Activated B cell treated with CpG ODN at 0.5 μM for 24 hours (primary cell): ENCODE results near the gene CTTNBP2NL. TPM values are rescaled to one million over a fixed set of nuclear protein-coding genes. Genes with fewer than 3 reads are reported as not detected.
"Not testable (repeated sequence)": the region's sequence is repeated elsewhere in the genome, so short reads cannot be mapped to it uniquely, and the experiment has no call there.

Experiments used
- ATAC-seq: fragments of 200-7000 bp; cut with Tn5 transposase; one replicate; pipeline ENCODE4 v1.10.0; 2021; ENCODE audit warnings: low read depth, mild to moderate bottlenecking, moderate library complexity
- CTCF ChIA-PET: fragments of 350-600 bp; sonication (Branson Sonifier 250); formaldehyde crosslinking; loops from one replicate; lab custom pipeline; 2021; ENCODE audit warnings: antibody characterized with exemption; lab: Charles Lee
- POLR2A ChIA-PET: fragments of 350-600 bp; sonication (Branson Sonifier 250); formaldehyde crosslinking; loops from one replicate; lab custom pipeline; 2021; ENCODE audit warnings: antibody characterized with exemption; lab: Charles Lee
- DNase-seq: peaks from one replicate; pipeline ENCODE4 v3.0.0; 2022
- H3K27ac Mint-ChIP-seq: one replicate; pipeline ENCODE4 v1.8.0; 2020; ENCODE audit warnings: mixed read lengths
- H3K27me3 Mint-ChIP-seq: one replicate; pipeline ENCODE4 v1.8.0; 2021; ENCODE audit warnings: mixed read lengths
- H3K36me3 Mint-ChIP-seq: one replicate; pipeline ENCODE4 v1.8.0; 2021; ENCODE audit warnings: low read depth, mixed read lengths
- H3K4me1 Mint-ChIP-seq: one replicate; pipeline ENCODE4 v1.8.0; 2021; ENCODE audit warnings: mixed read lengths
- H3K4me3 Mint-ChIP-seq: one replicate; pipeline ENCODE4 v1.8.0; 2020; ENCODE audit warnings: mild to moderate bottlenecking, mixed read lengths
- H3K9me3 Mint-ChIP-seq: one replicate; pipeline ENCODE4 v1.8.0; 2020; ENCODE audit warnings: mixed read lengths
- CTCF ChIP-seq: fragments of 200-600 bp; IDR thresholded peaks from one replicate; pipeline ENCODE4 v1.8.0; 2022; ENCODE audit warnings: antibody characterized with exemption, mild to moderate bottlenecking
- intact Hi-C: fragments of 100-400 bp; cut with micrococcal nuclease; formaldehyde crosslinking; loops from one replicate; pipeline ENCODE4 v1.15.1; 2024
- total RNA-seq: library from RNA; stranded (reverse); gene quantifications from 2 replicates; pipeline ENCODE4 v1.2.3, GENCODE V29; 2022

The CTTNBP2NL gene
- total RNA-seq, 1 donor from 2014 or later: 14.1 TPM

- H3K27me3 Mint-ChIP-seq: peaks cover 27% of the 10 kb centered on the region
- POLR2A ChIA-PET: no interaction called here
Observed at GRCh38 chr1:112386731-112387346, 9.2 kb upstream of the CTTNBP2NL start.

DNA sequence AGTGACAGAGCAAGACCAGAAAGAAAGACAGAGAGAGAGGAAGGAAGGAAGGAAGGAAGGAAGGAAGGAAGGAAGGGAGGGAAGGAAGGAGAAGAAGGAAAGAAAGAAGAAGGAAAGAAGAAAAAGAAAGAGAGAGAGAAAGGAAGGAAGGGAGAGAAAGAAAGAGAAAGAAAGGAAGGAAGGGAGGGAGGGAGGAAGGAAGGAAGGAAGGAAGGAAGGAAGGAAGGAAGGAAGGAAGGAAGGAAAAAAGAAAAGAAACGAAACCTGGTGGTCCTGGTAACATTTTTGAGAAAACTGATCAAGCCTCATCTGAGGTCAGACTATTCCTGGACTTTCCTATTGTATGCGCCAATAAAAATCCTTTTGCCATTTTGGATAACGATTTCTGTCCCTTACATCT, 8.2 kb upstream of the CTTNBP2NL start:
- H3K4me3 Mint-ChIP-seq: no peak overlapping the region
- H3K27me3 Mint-ChIP-seq: peaks cover 25% of the 10 kb centered on the region
- TF ChIP-seq CTCF: no peak
- ATAC-seq (no peak), DNase-seq (no peak)
- peaks cover 6% of the 10 kb centered on the region for H3K4me1 Mint-ChIP-seq
- POLR2A ChIA-PET: no interaction called here
- CTCF ChIA-PET: no interaction called here
- H3K27ac Mint-ChIP-seq: no peak overlapping the region
- H3K9me3 Mint-ChIP-seq: no peaks in the 10 kb centered on the region
- no peaks in the 10 kb centered on the region for H3K36me3 Mint-ChIP-seq
- intact Hi-C loops: no loop called here

More at GRCh38 chr1:112386731-112387346, 9.2 kb upstream of the CTTNBP2NL start:
- no peaks in the 10 kb centered on the region for H3K36me3 Mint-ChIP-seq
- H3K4me3 Mint-ChIP-seq: no peak overlapping the region
- no peak for ATAC-seq
- peaks cover 6% of the 10 kb centered on the region for H3K4me1 Mint-ChIP-seq
- H3K27ac Mint-ChIP-seq: no peak overlapping the region
- H3K9me3 Mint-ChIP-seq: no peaks in the 10 kb centered on the region
- intact Hi-C loops: no loop called here
- CTCF ChIA-PET: no interaction called here
- no peak for TF ChIP-seq CTCF
- DNase-seq: no peak

DNA sequence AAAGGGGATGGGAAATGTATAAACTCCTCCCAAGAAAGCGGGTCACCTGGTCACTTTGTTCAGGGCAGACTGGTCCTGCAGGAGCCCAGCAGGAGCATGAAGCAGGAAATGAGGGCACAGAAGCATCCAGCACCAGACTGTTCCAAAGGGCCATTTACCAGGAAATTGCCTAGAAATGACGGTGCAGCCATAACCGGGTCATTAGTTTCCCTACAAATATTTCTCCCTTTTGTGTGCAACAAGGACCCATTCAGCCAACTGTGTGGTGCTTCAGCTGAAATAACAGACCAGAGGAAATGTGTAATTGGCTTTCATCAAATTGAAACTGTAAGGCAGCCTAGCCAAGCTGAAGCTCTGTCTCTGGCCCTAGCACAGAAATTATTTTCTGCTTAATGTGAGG, 7.6 kb upstream of the CTTNBP2NL start:
- no peak overlapping the region for H3K27ac Mint-ChIP-seq
- POLR2A ChIA-PET: no interaction called here
- CTCF ChIA-PET: interaction anchor here (1.1 to 6.0 kb wide), 3 partner anchors 74 to 226 kb away, joined by 4 to 43 read pairs (median 5); no protein-coding TSS in a partner anchor
- peaks cover 7% of the 10 kb centered on the region for H3K4me1 Mint-ChIP-seq
- DNase-seq (no peak), ATAC-seq (no peak)
- no peak overlapping the region for H3K4me3 Mint-ChIP-seq
- no peaks in the 10 kb centered on the region for H3K36me3 Mint-ChIP-seq
- TF ChIP-seq CTCF: no peak
- no peaks in the 10 kb centered on the region for H3K9me3 Mint-ChIP-seq
- intact Hi-C loops: no loop called here
- H3K27me3 Mint-ChIP-seq: peaks cover 22% of the 10 kb centered on the region

DNA sequence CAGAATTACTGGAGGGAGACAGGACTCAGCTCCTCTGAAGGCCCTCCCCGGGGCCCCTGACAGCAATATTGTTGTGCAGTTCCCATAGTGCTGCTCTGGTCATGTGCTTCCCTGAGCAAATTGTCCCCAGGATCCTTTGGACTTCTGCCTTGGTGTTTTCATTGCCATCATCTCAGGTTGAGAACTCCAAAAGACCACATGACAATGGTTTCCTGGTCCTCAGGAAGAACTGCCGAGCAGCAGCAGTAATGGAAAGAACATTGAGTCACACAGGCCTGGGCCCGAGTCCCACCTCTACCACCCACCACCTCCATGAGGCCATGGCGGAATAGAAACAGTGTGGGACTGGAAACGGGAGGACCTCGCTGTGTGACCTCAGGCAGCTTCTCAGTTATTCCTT, 6.3 kb upstream of the CTTNBP2NL start:
- no peak overlapping the region for H3K27ac Mint-ChIP-seq
- TF ChIP-seq CTCF: no peak
- ATAC-seq (no peak), DNase-seq (no peak)
- no peaks in the 10 kb centered on the region for H3K9me3 Mint-ChIP-seq
- CTCF ChIA-PET: interaction anchor here (1.6 to 6.0 kb wide), 4 partner anchors 111 to 284 kb away, joined by 5 to 43 read pairs (median 32); partner anchors contain the start of gene MOV10
- intact Hi-C loops: loop anchor here (1.0 to 10.0 kb wide), 10 partner anchors 77 to 1515 kb away; partner anchors contain the start of genes AP4B1, DCLRE1B, LRIG2 and PPM1J
- H3K4me3 Mint-ChIP-seq: no peak overlapping the region
- POLR2A ChIA-PET: no interaction called here
- H3K36me3 Mint-ChIP-seq: no peaks in the 10 kb centered on the region
- peaks cover 19% of the 10 kb centered on the region for H3K4me1 Mint-ChIP-seq
- H3K27me3 Mint-ChIP-seq: peaks cover 18% of the 10 kb centered on the region

DNA sequence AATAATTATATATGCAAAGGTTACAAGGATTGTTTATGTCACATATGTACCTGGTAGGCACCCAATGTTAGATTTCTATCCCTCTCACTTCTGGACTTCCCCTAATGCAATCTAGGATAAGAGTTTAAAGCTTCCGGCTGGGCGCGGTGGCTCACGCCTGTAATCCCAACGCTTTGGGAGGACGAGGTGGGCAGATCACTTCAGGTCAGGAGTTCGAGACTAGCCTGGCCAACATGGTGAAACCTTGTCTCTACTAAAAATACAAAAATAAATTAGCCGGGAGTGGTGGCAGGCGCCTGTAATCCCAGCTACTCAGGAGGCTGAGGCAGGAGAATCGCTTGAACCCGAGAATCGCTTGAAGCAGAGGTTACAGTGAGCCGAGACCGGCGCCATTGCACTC, 5.7 kb upstream of the CTTNBP2NL start:
- intact Hi-C loops: loop anchor here (1.0 to 10.0 kb wide), 10 partner anchors 76 to 1514 kb away; partner anchors contain the start of genes AP4B1, DCLRE1B, LRIG2 and PPM1J
- not testable (repeated sequence) for ATAC-seq

More for the DNA sequence above, 5.7 kb upstream of the CTTNBP2NL start:
- H3K27me3 Mint-ChIP-seq: peaks cover 14% of the 10 kb centered on the region
- not testable (repeated sequence) for DNase-seq, H3K4me3 Mint-ChIP-seq, H3K9me3 Mint-ChIP-seq, H3K36me3 Mint-ChIP-seq
- ChIA-PET POLR2A (interaction anchor here (0.8 to 1.9 kb wide), 7 partner anchors 76 to 325 kb away, joined by 3 to 15 read pairs (median 6); partner anchors contain the start of genes CAPZA1, MOV10, PPM1J and RHOC), CTCF (interaction anchor here (1.4 to 6.0 kb wide), 17 partner anchors 9 to 683 kb away, joined by 3 to 49 read pairs (median 7); partner anchors contain the start of genes CAPZA1, LRIG2, MOV10 and PPM1J)
- peaks cover 24% of the 10 kb centered on the region for H3K4me1 Mint-ChIP-seq
- H3K27ac Mint-ChIP-seq: peak overlapping the region; percentile 53
